Spleen (tissue), 7 donors: ENCODE data around the gene MAP3K14.

Experiments
- POLR2A ChIP-seq, 3 donors: fragments of 450-650 bp; IDR thresholded peaks; one replicate each; pipeline ENCODE4 v1.5.1; 2017; ENCODE audit warnings: antibody characterized with exemption in 3 of 3, mild to moderate bottlenecking in 1 of 3
- POLR2AphosphoS5 ChIP-seq, 3 donors: sonication (generic); formaldehyde crosslinking; IDR thresholded peaks; one replicate each; pipeline ENCODE4 v1.5.1; 2017; ENCODE audit warnings: antibody characterized with exemption in 3 of 3
- TF ChIP-seq, protein P1 (sequence below), 11 experiments: fragments of 200-600 bp in 7 of 11; fragments of 450-650 bp in 4 of 11; sonication (generic) in 4 of 11; IDR thresholded peaks in 8 of 11; conservative IDR thresholded peaks in 3 of 11; 1 replicate in 7 of 11; 2 replicates in 4 of 11; pipeline versions ENCODE4 v1.4.0 to v1.8.0; 2016 to 2021; ENCODE audit warnings: antibody characterized with exemption in 11 of 11, inconsistent platforms in 4 of 11, mild to moderate bottlenecking in 1 of 11
- donor health status: DM: no; HTN: no; CAD: no; lungs with moderate emphysema.
- donor health status: DM: no; HTN: no; CAD: no.
- donor health status: DM: no; HTN: no; CAD: no.

DNA sequence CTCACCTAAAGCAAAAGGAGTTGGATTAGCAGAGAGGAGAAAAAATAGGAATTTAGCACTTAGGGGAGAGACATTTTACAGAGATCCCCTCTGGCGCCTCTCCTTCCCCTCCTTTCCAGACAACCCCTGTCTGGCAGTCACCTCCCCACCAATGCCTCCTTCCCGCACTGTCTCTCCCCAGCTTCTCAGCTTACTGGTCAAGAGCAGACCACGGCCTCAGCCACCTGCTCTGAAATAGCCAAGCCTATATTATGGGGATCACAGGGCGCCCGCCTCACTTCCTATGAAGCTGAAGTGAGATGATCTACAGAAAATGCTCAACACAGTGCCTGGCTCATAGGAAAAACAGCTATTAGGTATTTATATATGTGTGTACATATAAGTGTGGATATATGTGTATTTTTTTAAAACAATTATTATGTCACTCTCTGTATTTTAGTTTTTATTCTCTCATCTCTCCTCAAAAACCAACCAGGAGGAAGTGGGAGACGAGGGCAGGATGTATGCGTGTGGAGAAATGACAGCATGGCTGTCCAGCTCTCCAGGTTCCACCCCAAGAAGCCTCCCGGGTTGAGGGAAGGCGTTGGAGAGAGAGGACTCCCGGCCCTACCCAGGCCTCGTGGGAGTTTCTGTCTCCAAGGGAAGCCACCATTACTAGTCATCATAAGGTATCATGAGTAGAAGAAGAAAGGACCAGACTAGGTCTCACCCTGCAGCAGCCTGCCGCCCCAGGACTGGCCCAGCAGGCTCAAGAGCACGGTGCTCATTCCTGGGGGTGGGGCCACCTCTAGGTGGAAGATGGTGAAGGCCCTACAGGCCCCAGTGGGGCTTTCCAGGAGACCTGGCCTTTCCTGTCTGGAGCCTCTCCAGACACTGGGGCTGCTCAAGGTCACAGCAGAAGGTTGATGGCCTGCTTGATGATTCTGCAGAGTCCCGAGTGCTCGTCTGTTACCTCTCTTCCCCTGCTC, 27.2 kb downstream of the MAP3K14 start:
- TF ChIP-seq, protein P1, sequence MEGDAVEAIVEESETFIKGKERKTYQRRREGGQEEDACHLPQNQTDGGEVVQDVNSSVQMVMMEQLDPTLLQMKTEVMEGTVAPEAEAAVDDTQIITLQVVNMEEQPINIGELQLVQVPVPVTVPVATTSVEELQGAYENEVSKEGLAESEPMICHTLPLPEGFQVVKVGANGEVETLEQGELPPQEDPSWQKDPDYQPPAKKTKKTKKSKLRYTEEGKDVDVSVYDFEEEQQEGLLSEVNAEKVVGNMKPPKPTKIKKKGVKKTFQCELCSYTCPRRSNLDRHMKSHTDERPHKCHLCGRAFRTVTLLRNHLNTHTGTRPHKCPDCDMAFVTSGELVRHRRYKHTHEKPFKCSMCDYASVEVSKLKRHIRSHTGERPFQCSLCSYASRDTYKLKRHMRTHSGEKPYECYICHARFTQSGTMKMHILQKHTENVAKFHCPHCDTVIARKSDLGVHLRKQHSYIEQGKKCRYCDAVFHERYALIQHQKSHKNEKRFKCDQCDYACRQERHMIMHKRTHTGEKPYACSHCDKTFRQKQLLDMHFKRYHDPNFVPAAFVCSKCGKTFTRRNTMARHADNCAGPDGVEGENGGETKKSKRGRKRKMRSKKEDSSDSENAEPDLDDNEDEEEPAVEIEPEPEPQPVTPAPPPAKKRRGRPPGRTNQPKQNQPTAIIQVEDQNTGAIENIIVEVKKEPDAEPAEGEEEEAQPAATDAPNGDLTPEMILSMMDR (IDR thresholded peaks at IDR 0.05 in 8 of 11, conservative IDR thresholded peaks at IDR 0.05 in 3 of 11), result no peak
- TF ChIP-seq POLR2AphosphoS5 (IDR thresholded peaks at IDR 0.05) (peak in 1 of 3 donors; percentile 30), POLR2A (IDR thresholded peaks at IDR 0.05) (no peak)
